AG08395 (cell line): ENCODE results near the gene MYOCOS.
"Not testable (repeated sequence)": the region's sequence is repeated elsewhere in the genome, so short reads cannot be mapped to it uniquely, and the experiment has no call there.

Experiments used
- DNase-seq: peaks from one replicate; pipeline ENCODE4 v3.0.0; 2012; ENCODE audit warnings: mixed read lengths, low spot score

Gene MYOCOS, protein sequence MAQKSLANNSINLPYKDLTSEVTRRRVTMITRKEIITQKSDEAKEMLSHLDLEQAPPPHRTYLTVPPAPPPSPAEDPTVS

DNA sequence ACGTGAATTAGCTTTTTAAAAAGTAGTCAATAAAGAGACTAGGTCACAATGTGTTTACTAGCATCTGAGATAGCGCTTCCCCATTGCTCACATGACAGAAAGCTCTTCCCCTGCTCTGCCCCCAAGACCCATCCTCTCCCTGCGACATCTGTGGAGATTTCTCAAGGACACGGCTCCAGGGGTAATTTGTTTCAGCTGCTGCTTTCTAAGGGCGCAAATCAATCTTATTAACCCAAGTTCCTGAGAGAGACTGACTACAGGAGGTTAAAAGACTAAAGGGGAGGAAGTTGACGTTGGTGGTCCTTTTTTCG is at the start of gene MYOCOS:
TSS of gene MYOCOS (plus strand) at position 92 of the 311 bp plus-strand sequence. CDS start 1,641 bp downstream, outside the sequence.
- DNase-seq, result no peak

DNA sequence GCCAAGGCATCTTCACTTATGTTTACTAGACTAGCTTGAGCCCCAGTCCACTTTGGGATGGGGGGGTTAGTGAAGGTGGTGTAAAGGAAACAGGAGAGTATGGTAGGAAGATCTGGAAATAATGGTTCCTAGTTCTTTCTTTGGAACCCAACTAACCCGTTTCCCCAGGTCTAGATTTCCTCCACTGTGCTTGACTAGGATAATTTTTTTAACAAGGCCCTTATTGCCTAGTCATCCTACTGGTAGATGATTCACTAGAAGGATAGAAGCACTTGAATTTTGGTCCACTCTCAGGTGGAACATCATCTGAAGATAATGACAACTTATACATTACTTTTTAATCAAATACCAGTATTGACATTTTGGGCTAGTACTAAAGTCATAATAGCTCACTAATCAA is 45.9 kb upstream of the MYOCOS start:
- no peak for DNase-seq

DNA sequence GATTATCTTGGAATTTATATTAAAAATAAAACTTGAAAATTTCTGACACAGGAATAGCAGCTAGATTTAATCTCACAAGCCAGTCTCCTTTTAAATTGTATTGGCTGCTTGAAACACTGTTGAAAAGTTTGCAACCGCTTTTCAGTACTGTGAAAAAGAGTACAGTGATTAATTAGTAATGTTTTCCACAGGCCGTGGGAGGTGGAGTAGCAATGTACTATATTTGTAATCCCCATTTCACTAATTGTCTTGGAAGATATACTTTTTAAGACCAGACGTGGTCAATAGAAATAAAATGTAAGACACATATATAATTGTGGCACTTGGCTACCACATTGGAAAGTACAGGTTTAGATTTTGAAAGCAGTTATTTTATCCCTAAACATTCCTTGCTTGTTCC is 40.8 kb upstream of the MYOCOS start:
- no peak for DNase-seq

DNA sequence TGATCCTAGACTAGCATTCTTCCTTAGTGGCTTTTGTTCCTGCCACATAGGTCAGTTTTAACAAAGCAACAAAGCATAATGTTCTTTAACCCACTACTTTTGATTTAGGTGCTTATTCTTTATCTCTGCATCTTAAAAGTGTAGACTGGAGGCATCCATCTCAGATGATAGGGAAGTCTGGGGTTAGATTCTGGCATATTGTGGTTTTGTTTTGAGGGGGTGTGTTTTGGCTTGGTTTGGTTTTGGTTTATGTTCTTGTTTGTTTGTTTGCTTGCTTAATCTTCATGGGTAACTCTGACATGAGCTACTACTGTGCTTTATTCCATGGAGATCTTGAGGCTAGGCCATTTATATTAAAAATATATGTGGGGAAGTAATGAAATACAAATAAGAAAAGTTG is 40.3 kb upstream of the MYOCOS start:
- DNase-seq, result no peak

DNA sequence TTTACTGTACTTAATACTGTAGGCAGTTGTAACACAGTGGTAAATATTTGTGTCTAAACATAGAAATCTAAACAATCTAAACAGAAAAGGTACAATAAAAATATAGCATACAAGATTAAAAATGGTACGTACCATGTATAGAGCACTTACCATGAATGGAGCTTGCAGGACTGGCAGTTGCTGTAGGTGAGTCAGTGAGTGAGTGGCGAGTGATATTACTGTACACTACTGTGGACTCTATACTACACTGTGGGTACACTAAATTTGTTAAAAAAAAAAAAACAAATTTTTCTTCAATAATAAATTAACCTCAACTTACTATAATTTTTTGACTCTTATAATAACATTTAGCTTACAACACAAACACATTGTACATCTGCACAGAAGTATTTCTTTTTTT is 39.5 kb upstream of the MYOCOS start:
- no peak for DNase-seq

DNA sequence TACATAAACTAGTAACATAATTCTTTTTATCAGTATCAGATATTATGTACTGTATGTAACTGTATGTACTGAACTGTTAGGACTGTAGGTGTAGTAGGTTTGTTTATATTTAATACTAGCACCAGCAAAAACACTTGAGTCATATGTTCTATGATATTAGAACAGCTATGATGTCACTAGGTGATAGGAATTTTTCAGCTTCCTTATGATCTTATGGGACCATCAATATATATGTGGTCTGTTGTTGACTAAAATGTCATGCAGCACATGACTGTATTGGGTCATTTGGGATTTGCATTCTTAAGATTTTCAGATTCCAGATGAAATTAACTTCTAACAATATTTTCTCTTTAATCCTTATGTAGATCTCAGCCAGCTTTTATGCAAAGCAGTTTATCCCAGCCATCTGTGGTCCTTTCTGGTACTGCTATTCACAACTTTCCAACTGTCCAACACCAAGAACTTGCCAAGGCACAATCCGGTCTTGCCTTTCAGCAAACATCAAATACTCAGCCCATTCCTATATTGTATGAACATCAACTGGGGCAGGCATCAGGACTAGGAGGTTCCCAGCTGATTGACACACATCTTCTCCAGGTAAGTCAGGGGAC is 38.3 kb upstream of the MYOCOS start:
- DNase-seq, result no peak

DNA sequence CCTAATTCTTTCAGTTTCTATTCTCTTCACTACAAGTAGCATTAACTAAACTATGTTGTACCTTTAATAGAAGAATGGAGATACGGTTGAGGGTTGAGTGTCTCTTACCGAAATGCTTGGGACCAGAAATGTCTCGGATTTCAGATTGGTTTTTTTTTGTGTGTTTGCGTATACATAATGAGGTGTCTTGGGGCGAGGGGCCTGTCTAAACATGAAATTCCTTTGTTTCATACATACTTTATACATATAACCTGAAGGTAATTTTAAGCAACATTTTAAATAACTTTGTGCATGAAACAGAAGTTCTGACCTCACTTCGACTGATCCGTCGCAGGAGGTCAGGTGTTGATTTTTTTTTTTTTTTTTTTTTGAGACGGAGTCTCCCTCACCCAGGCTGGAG is 36.3 kb upstream of the MYOCOS start:
- DNase-seq, result no peak

DNA sequence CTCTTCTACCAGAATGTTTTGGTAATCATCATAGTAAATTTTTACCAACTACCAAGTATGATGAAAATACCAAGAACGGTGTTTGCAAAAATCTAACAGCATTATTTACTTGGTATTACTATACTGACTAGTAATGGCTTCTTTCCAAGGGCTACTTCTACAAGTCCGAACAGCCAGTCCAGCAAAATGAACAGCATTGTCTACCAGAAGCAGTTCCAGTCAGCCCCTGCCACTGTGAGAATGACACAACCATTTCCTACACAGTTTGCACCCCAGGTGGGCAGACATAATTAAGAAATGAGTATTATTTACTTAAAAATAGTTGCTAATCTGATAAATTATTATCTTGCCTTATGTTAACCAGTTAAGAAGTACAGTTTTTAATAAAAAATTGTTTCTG is 33.8 kb upstream of the MYOCOS start:
- no peak for DNase-seq

DNA sequence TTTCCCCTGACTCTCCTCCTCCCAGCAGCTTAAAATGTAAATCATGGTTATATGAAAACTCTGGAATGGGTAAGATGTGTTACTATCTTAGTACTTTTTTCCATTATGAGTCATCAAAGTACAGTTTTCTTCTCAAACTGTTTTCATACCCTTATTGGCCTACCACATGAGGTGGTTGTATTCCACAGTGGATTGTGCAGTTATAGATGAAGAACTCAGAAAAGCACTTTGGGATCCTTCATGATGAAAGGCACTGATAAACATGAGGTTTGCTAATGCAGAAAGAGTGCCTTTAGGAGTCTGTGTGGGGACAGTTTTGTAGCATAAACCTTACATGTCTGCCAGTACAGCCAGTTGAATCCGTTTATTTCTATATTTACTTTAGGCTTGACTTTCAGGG is 32.0 kb upstream of the MYOCOS start:
- DNase-seq, result peak; percentile 12

DNA sequence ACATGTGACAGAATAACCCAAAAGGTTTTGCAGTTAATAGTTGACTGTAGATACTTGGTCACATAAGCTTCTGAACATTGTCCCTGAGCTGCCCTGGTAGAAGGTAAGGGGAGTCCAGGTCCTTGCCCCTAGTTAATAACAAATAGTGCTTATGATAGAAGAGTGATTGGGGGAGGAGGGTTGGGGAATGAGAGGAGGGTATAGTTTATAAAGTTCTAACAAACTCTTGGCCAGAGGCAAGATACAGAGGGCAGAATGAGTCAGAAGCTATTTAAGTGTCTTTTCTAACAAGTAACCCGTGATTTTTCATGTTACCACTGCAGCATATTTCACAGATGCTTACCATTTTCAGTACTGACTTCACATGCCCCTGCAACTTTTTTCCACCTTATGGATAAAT is 26.7 kb upstream of the MYOCOS start:
- DNase-seq, result peak; percentile 36

DNA sequence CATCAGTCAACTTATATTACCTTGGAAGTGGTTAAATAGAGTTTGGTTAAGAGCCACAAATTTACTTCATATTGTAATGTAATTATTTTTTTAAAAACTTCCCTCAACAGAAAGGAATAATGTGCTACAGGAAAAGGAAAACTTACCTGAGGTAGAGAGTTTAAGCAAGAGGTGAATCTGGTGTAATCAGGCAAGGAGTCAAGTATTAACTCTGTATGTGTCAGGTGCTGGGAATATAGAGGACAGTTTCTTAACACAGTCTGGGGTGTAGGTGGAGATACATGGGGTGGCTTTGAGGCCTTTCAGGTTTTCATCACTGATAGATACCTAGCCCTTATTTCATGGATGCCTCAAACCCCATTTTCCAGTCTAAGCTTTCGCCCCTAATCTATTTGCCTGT is 25.9 kb upstream of the MYOCOS start:
- DNase-seq, result no peak

DNA sequence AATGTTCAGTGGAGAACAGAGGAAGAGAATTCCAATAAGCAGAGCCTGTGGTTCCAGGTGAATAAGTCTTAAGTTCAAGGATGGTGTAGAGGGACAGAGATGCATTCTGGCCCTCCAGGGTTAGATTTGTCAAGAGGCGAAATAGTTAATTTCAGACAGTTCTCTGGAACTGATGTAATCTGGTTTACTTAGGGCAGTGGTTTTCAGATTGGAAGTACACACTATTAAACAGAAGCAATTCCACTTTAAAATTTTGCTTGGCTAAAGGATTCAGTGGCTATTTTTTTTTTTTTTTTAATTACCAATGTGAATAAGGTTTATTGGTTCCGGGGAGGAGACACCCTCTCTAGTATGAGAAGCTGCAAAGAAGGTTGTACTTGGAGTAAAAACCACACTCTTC is 25.3 kb upstream of the MYOCOS start:
- DNase-seq, result no peak

DNA sequence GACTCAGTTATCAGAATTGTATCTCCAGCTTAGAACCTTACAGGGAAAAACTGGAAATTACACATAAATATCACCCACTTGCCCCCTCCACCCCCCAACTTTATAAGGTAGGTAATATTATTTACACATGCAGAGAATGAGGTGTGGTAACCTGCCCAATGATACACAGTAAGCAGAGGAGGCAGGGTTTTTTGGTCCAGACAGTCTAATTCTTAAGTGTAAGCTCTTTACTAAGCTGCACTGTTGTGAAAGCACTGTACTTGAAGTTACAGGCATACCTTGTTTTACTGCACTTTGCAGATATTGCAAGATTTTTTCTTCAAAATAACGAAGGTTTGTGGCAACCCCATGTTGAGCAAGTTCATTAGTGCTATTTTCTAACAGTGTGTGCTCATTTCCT is 24.8 kb upstream of the MYOCOS start:
- no peak for DNase-seq

DNA sequence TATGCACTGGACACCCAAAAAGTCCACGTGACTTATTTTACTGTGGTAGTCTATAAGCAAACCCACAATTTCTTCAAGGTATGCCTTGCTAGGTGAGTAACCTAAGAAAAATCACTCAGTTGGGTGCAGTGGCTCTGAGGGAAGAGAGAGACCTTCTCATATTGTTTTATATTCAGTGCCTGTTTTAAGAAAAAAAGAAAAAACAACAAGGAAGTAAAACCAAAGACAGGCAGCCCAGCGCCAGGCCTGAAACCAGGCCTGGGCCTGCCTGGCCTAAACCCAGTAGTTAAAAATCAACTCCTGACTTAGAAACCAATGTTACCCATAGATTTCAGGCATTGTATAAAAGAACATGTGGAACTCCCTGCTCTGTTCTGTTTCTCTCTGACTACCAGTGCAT is 21.7 kb upstream of the MYOCOS start:
- not testable (repeated sequence) for DNase-seq

DNA sequence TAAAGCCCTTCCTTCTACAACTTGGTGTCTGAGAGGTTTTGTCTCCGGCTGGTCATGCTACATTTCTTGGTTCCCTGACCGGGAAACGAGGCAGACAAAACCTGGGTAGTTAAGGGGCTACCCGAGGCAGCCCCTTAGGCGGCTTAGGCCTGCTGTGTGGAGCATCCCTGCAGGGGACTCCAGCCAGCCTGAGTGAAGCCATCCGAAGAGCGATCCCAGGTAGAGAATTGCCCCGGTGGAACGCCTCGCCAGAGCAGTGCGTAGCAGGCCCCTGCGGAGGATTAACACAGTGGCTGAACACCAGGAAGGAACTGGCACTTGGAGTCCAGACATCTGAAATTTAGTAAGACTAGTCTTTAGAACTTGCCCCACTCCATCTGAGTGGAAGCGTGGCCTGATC is 21.2 kb upstream of the MYOCOS start:
- DNase-seq, result no peak

DNA sequence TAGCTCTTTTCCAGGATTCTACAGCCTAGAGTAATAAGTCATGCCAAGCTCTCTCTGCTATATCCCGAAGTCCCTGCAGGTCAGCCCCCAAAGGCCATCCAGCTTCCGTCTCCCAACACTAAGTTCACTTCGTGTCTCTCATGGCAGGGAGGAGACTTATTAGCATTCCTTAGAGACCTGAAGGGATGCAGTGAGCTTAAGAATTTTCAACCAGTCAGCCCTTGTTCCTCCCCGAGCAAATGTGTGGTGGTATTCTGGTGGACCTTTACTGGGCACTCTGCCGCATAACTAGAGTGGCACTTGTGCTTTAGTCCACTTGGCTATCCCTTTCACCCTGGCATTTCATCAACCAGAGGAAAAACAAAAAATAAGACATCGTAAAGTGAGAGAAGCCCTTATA is 19.0 kb upstream of the MYOCOS start:
- DNase-seq, result not testable (repeated sequence)

DNA sequence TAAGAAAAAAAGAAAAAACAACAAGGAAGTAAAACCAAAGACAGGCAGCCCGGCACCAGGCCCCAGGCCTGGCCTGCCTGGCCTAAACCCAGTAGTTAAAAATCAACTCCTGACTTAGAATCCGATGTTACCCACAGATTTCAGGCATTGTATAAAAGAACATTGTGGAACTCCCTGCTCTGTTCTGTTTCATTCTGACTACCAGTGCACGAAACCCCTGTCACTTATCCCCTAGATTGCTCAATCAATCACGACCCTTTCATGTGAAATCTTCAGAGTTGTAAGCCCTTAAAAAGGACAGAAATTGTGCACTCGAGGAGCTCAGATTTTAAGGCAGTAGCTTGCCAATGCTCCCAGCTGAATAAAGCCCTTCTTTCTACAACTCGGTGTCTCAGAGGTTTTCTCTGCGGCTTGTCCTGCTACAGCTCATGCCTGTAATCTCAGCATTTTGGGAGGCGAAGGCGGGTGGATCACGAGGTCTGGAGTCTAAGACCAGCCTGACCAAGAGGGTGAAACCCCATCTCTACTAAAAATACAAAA is 15.6 kb upstream of the MYOCOS start:
- no peak for DNase-seq

DNA sequence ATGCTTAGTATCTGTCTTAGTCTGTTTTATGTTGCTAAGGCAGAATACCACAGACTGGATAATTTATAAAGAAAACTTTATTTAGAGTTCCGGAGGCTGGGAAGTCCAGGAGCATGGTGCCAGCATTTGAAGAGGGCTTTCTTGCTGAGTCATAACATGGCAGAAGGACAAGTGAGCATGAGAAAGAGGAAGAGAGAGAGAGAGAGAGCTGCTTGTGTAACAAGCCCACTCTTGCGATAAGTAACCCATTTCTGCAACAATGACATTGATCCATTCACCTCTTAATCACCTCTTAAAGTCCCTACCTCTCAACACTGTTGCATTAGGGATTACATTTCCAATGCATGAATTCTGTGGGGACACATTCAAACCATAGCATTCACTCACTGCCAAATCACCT is 11.7 kb upstream of the MYOCOS start:
- no peak for DNase-seq

DNA sequence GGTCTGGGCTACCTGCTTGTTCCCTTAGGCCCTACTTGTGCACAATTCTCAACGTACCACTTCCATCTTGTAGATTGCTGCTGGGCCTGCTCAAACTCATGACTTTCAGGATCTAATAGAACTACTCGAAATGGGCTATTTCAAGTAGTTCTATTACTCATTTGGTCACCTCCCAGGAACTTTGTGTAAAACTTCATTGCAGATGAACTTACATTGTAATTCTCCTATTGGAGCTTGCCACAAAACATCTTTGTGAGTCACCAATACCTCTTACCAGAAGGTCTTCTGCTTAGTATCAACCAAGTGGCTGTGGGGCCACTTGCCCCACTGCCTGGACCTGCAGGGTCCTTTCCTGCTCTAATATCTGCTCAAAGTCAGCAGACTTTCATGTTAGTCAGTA is 10.7 kb upstream of the MYOCOS start:
- DNase-seq, result peak; percentile 21

DNA sequence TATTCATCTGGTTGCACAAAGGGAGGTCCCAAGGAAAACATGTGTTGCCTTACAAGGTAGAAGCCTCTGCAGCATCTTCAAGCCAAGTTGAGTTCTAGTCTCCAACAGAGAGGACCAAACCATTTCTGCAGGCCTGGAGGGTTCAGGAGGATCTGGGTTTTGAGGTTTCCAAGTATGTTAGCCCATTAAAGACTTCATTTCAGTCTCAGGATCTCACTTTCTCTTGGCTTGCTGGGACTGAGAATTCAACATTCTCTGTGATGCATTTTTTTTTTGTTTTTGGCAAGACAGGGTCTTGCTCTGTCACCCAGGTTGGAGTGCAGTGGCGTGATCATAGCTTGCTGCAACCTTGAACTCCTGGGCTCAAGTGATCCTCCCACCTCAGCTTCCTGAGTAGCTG is 8.8 kb upstream of the MYOCOS start:
- no peak for DNase-seq

DNA sequence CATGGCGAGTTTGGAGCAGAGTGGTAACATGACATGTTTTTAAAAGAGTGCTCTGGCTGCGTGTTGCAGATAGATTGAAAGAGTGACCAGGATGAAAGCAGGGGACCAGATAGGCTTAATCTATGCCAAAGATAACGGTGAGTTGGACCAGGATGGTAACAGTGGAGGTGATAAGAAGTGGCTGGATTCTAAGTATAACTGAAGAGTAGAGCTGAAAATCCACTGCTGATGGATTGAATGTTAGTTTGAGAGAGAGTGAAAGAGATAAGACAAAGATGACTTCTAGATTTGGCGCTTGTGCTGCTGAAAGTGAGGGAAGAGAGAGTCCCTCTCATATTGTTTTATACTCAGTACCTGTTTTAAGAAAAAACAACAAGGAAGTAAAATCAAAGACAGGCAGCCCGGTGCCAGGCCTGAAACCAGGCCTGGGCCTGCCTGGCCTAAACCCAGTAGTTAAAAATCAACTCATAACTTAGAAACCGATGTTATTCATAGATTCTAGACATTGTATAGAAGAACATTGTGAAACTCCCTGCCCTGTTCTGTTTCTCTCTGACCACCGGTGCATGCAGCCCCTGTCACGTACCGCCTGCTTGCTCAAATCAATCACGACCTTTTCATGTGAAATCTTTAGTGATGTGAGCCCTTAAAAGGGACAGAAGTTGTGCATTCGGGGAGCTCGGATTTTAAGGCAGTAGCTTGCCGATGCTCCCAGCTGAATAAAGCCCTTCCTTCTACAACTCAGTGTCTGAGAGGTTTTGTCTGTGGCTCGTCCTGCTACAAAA is 6.7 kb upstream of the MYOCOS start:
- DNase-seq, result not testable (repeated sequence)

DNA sequence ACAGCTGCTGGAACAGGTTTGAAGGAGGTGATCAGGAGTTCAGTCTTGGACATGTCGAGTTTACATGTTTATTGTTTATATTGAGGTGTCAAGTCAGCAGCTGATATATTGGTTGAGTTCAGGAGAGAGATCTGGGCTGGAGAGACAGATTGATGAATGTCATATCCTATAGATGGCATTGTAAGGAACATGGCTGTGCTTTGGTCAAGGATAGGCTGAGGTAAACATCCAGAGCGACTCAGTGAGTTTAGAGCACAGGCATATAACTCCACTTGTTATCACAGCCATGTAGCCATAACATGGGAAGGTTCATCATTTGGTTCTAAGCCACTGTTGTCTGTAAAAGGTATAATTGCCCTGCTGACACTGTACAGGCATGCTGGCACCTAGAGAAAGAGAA is 5.5 kb upstream of the MYOCOS start:
- no peak for DNase-seq

DNA sequence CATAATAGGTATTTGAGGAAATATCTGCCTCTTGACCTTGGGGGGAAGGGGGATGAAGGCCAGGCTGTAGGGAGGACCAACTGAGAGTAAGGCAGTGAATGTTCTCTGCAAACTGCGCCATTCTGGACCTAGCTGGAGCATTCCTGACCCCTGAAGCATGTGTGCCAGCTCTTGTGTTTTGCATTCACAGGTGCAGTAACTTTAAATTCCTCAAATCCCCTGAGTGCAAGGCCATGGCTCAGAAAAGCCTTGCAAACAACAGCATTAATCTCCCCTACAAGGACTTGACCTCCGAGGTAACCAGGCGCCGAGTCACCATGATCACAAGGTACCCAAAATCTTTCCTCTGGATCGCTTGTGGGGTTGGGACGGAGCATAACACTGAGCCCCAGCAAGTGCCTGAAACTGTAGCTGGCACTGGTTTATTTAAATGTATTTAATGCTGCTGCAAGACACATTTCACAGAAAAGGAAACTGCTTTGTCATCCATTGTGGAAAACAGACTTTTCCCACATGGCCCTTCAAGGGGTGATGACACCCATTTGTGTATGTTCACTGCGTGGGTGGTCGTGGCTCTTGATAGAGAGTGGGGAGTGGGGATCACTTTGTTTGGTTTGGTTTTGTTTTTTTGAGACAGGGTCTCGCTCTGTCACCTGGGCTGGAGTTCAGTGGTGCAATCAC is 1.7 kb downstream of the MYOCOS start:
- no peak for DNase-seq
